Liver (tissue), 3 donors: ENCODE measurements around the gene EXD3.

ENCODE experiments used
- GABPA ChIP-seq, 2 donors: IDR thresholded peaks in 1 of 2; conservative IDR thresholded peaks in 1 of 2; 2 replicates each; pipeline ENCODE4 v1.6.1; 2016; ENCODE audit warnings: antibody characterized with exemption in 2 of 2, mild to moderate bottlenecking in 1 of 2, moderate library complexity in 1 of 2
- TAF1 ChIP-seq: conservative IDR thresholded peaks from 2 replicates; pipeline ENCODE4 v1.6.1; 2016; ENCODE audit warnings: antibody characterized with exemption, mild to moderate bottlenecking
- YY1 ChIP-seq: IDR thresholded peaks from 2 replicates; pipeline ENCODE4 v1.6.1; 2016; ENCODE audit warnings: antibody characterized with exemption, mild to moderate bottlenecking
- TF ChIP-seq, protein P1 (sequence below): fragments of 150-350 bp; IDR thresholded peaks from 2 replicates; pipeline ENCODE4 v1.5.1; 2017; ENCODE audit warnings: improper control_type of control experiment, low read depth, low read length; ENCODE audit not compliant: missing input control
- TF ChIP-seq, protein P2 (sequence below): IDR thresholded peaks from 2 replicates; pipeline ENCODE4 v1.6.1; 2016; ENCODE audit warnings: antibody characterized with exemption
- TF ChIP-seq, protein P3 (sequence below): IDR thresholded peaks from 2 replicates; pipeline ENCODE4 v1.6.1; 2016; ENCODE audit warnings: antibody characterized with exemption
- donor health status: healthy.
- donor health status: healthy.

DNA sequence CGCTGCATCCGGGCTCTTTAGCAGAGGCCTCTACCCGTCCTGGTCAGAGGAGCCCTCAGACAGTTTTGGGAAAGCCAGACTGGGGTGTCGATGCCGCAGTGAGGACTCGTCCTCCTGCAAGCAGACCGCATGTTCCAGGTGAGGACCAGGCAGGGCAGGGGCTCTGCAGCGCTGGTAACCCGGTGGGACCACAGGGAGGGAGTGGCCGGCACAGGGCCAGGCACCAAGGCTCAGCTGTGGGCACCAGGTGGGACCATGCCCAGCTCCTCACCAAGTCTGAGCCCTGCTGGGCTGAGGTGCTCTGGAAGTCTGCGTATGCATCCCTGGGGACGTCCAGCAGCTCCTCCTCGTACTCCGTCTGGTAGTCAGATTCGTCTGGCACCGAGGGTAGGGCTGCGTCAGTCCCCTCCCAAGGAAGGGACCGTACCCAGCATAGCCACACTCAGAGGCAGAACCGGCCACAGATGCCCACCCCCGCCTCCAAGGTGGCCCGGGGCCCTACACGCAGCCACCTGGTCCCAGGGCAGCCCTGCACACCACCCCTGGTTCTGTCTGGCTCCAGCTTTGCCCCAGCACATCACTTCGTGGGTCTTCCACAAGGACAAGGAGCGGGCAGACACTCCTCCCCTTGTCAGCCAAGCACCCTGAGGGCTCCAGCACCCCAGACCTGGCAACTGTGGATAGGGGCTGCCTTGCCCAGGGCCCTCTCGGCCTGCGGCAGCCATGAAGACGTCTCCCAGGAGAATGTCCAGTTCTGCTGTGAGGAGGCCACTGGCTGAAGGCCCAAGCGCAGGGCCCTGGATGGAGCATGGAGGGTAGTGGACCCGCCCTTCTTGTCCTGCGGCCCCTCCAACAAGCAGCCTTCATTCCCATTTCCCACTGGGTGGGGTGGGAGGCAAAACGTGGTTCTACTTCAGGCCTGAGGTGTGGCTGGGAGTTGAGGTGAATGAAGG is 37.7 kb upstream of the EXD3 start:
- TF ChIP-seq YY1, result no peak
- TF ChIP-seq, protein P1, sequence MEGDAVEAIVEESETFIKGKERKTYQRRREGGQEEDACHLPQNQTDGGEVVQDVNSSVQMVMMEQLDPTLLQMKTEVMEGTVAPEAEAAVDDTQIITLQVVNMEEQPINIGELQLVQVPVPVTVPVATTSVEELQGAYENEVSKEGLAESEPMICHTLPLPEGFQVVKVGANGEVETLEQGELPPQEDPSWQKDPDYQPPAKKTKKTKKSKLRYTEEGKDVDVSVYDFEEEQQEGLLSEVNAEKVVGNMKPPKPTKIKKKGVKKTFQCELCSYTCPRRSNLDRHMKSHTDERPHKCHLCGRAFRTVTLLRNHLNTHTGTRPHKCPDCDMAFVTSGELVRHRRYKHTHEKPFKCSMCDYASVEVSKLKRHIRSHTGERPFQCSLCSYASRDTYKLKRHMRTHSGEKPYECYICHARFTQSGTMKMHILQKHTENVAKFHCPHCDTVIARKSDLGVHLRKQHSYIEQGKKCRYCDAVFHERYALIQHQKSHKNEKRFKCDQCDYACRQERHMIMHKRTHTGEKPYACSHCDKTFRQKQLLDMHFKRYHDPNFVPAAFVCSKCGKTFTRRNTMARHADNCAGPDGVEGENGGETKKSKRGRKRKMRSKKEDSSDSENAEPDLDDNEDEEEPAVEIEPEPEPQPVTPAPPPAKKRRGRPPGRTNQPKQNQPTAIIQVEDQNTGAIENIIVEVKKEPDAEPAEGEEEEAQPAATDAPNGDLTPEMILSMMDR, result no peak
- TF ChIP-seq, protein P2, sequence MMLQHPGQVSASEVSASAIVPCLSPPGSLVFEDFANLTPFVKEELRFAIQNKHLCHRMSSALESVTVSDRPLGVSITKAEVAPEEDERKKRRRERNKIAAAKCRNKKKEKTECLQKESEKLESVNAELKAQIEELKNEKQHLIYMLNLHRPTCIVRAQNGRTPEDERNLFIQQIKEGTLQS, result no peak
- TF ChIP-seq, protein P3, sequence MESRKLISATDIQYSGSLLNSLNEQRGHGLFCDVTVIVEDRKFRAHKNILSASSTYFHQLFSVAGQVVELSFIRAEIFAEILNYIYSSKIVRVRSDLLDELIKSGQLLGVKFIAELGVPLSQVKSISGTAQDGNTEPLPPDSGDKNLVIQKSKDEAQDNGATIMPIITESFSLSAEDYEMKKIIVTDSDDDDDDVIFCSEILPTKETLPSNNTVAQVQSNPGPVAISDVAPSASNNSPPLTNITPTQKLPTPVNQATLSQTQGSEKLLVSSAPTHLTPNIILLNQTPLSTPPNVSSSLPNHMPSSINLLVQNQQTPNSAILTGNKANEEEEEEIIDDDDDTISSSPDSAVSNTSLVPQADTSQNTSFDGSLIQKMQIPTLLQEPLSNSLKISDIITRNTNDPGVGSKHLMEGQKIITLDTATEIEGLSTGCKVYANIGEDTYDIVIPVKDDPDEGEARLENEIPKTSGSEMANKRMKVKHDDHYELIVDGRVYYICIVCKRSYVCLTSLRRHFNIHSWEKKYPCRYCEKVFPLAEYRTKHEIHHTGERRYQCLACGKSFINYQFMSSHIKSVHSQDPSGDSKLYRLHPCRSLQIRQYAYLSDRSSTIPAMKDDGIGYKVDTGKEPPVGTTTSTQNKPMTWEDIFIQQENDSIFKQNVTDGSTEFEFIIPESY, result no peak
- TF ChIP-seq TAF1, result no peak
- TF ChIP-seq GABPA (IDR thresholded peaks at IDR 0.05 in 1 of 2, conservative IDR thresholded peaks at IDR 0.05 in 1 of 2), result no peak
